B cell (primary cell): ENCODE results near the gene OR4C13. TPM values are rescaled to one million over a fixed set of nuclear protein-coding genes. Genes with fewer than 3 reads are reported as not detected.
"Not testable (repeated sequence)": the region's sequence is repeated elsewhere in the genome, so short reads cannot be mapped to it uniquely, and the experiment has no call there.

Source experiments
- ATAC-seq: fragments of 200-7000 bp; cut with Tn5 transposase; one replicate; pipeline ENCODE4 v1.10.0; 2021; ENCODE audit warnings: low read depth, mild to moderate bottlenecking, moderate number of reproducible peaks, moderate library complexity
- CTCF ChIA-PET: fragments of 350-600 bp; sonication (Branson Sonifier 250); formaldehyde crosslinking; loops from one replicate; lab custom pipeline; 2021; ENCODE audit warnings: antibody characterized with exemption, inconsistent platforms; lab: Charles Lee
- POLR2A ChIA-PET: fragments of 350-600 bp; sonication (Branson Sonifier 250); formaldehyde crosslinking; loops from one replicate; lab custom pipeline; 2021; ENCODE audit warnings: antibody characterized with exemption; lab: Charles Lee
- DNase-seq: peaks from one replicate; pipeline ENCODE4 v3.0.0; 2013
- H2AFZ ChIP-seq: 2 replicates; pipeline ENCODE4 v1.6.1; 2012; ENCODE audit warnings: mild to moderate bottlenecking, low read depth, low read length; ENCODE audit not compliant: insufficient read depth, poor library complexity, severe bottlenecking
- H3K27ac ChIP-seq, 2 donors: 1 replicate in 1 of 2; 2 replicates in 1 of 2; pipeline ENCODE4 v1.5.1; 2012 to 2013; ENCODE audit warnings: low read length in 2 of 2, mild to moderate bottlenecking in 2 of 2, moderate library complexity in 1 of 2
- H3K27me3 ChIP-seq, 4 experiments: fragments of 200-600 bp in 1 of 4; sonication (generic) in 1 of 4; replicated peaks in 1 of 4; 1 replicate in 2 of 4; 2 replicates in 2 of 4; pipeline versions ENCODE4 v1.6.1 to v1.7.0; 2013 to 2016; ENCODE audit warnings: low read length in 3 of 4, mild to moderate bottlenecking in 2 of 4, mixed read lengths in 1 of 4, moderate library complexity in 1 of 4; ENCODE audit not compliant: insufficient read depth in 4 of 4, control insufficient read depth in 3 of 4; ENCODE audit errors: control extremely low read depth in 1 of 4
- H3K36me3 ChIP-seq, 2 experiments: replicated peaks in 1 of 2; 1 replicate in 1 of 2; 2 replicates in 1 of 2; pipeline versions ENCODE4 v1.6.1 to v1.7.1; 2013; ENCODE audit warnings: low read length in 1 of 2; ENCODE audit not compliant: insufficient read depth in 2 of 2, control insufficient read depth in 1 of 2; ENCODE audit errors: control extremely low read depth in 1 of 2, extremely low read depth in 1 of 2
- H3K4me1 ChIP-seq, 2 donors: fragments of 200-600 bp in 1 of 2; sonication (generic) in 1 of 2; 1 replicate in 1 of 2; 2 replicates in 1 of 2; pipeline versions ENCODE4 v1.5.1 to v1.6.1; 2013 to 2017; ENCODE audit warnings: low read length in 2 of 2; ENCODE audit not compliant: control insufficient read depth in 2 of 2, insufficient read depth in 2 of 2
- H3K4me2 ChIP-seq: replicated peaks from 2 replicates; pipeline ENCODE3; 2012; ENCODE audit warnings: mild to moderate bottlenecking, low read depth, low read length; ENCODE audit not compliant: poor library complexity, severe bottlenecking
- H3K4me3 ChIP-seq, 5 experiments: fragments of 200-600 bp in 1 of 5; sonication (generic) in 1 of 5; 1 replicate in 3 of 5; 2 replicates in 2 of 5; pipeline versions ENCODE4 v1.5.1 to v1.7.0; 2011 to 2016; ENCODE audit warnings: low read length in 4 of 5, mild to moderate bottlenecking in 4 of 5, low read depth in 2 of 5, control low read depth in 1 of 5, moderate library complexity in 1 of 5; ENCODE audit not compliant: insufficient read depth in 1 of 5; ENCODE audit errors: control extremely low read depth in 1 of 5, extremely low read depth in 1 of 5
- H3K79me2 ChIP-seq: fragments of 200-600 bp; sonication (generic); one replicate; pipeline ENCODE4 v1.6.0; 2016; ENCODE audit warnings: low read length; ENCODE audit not compliant: control insufficient read depth, insufficient read depth
- H3K9ac ChIP-seq: fragments of 200-600 bp; sonication (generic); 2 replicates; pipeline ENCODE4 v1.6.1; 2017; ENCODE audit warnings: mild to moderate bottlenecking, low read length, moderate library complexity
- H3K9me3 ChIP-seq, 3 donors: one replicate each; pipeline versions ENCODE4 v1.6.1 to v1.7.1; 2013; ENCODE audit warnings: low read length in 2 of 3; ENCODE audit not compliant: control insufficient read depth in 2 of 3, insufficient read depth in 1 of 3; ENCODE audit errors: control extremely low read depth in 1 of 3
- H4K20me1 ChIP-seq: 2 replicates; pipeline ENCODE4 v1.6.0; 2012; ENCODE audit warnings: mild to moderate bottlenecking, low read length; ENCODE audit not compliant: insufficient read depth, control insufficient read depth, poor library complexity, severe bottlenecking
- H3K27ac Mint-ChIP-seq: one replicate; pipeline ENCODE4 v1.8.0; 2021; ENCODE audit warnings: mixed read lengths
- H3K27me3 Mint-ChIP-seq: one replicate; pipeline ENCODE4 v1.8.0; 2021; ENCODE audit warnings: mixed read lengths
- H3K4me1 Mint-ChIP-seq: one replicate; pipeline ENCODE4 v1.8.0; 2021; ENCODE audit warnings: mixed read lengths
- H3K4me3 Mint-ChIP-seq: one replicate; pipeline ENCODE4 v1.8.0; 2021; ENCODE audit warnings: mixed read lengths
- H3K9me3 Mint-ChIP-seq: one replicate; pipeline ENCODE4 v1.8.0; 2022; ENCODE audit warnings: mixed read lengths; ENCODE audit not compliant: insufficient read depth
- CTCF ChIP-seq: fragments of 200-600 bp; IDR thresholded peaks from one replicate; pipeline ENCODE4 v1.8.0; 2022; ENCODE audit warnings: antibody characterized with exemption, mild to moderate bottlenecking
- EZH2 ChIP-seq: IDR thresholded peaks from 2 replicates; pipeline ENCODE4 v1.6.1; 2012; ENCODE audit warnings: borderline replicate concordance, low read depth, mild to moderate bottlenecking, moderate library complexity, low read length; ENCODE audit not compliant: insufficient read depth, poor library complexity, severe bottlenecking
- WGBS: methylation state at CpG from one replicate; pipeline ENCODE4 v1.1.5; 2013; ENCODE audit warnings: missing lambda C conversion rate; ENCODE audit not compliant: insufficient coverage; 5-methylcytosine and 5-hydroxymethylcytosine counted together
- intact Hi-C: fragments of 100-400 bp; cut with micrococcal nuclease; formaldehyde crosslinking; loops from one replicate; pipeline ENCODE4 v1.10.0; 2022
- polyA minus RNA-seq: library from RNA; depleted of rRNA, polyadenylated mRNA; stranded (reverse); fragments of >200 nt; gene quantifications from 2 replicates; pipeline ENCODE4 v1.2.3, GENCODE V29; 2012
- polyA plus RNA-seq: library from polyadenylated mRNA; depleted of rRNA; stranded (reverse); fragments of >200 nt; gene quantifications from 2 replicates; pipeline ENCODE4 v1.2.3, GENCODE V29; 2012
- total RNA-seq, 2 donors: library from RNA; stranded (reverse); fragments of 120-200 nt in 1 of 2; gene quantifications; 1 replicate in 1 of 2; 2 replicates in 1 of 2; pipeline versions ENCODE4 v1.2.3 to v1.2.4, GENCODE V29; 2013 to 2022

Gene OR4C13
- total RNA-seq (not detected in 2 replicates), polyA plus RNA-seq (not detected in 2 replicates), polyA minus RNA-seq (not detected in 2 replicates)
- not detected for total RNA-seq (2013)

DNA sequence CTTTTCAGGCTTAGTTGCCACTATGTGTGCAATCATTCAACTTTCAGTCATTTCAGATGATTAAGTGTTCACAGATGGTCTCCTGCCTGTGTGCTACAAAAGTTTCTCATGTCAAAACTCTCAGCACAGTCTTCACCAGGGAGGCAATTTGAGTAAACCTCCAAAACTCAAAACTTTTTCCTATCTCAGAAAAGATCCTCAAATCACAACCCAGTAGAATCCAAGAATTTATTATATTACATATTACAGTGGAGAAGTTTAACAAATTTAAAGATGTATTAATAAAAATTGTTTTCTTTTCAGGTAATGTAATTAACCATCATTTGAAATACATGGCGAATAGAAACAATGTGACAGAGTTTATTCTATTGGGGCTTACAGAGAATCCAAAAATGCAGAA, at the start of gene OR4C13:
Gene OR4C13 (plus strand): TSS at position 301 of the 400 bp plus-strand sequence. CDS start 32 bp downstream, at position 333.
- H3K4me2 ChIP-seq = no peak within 1 kb of the TSS
- no peaks in the 10 kb centered on the region for H4K20me1 ChIP-seq
- Mint-ChIP-seq H3K27me3 (no peaks in the 10 kb centered on the region), H3K4me3 (no peak within 1 kb of the TSS), H3K9me3 (peaks cover 2% of the 10 kb centered on the region), H3K27ac (no peak within 1 kb of the TSS), H3K4me1 (no peaks in the 10 kb centered on the region)
- H3K79me2 ChIP-seq = no peaks in the 10 kb centered on the region
- no peaks in the 10 kb centered on the region for H3K27me3 ChIP-seq
- ChIA-PET POLR2A (no interaction called here), CTCF (no interaction called here)
- intact Hi-C loops = no loop called here
- H3K36me3 ChIP-seq = no peaks in the 10 kb centered on the region
- WGBS = no CpG with 5 or more reads among the region's 1 CpG
- H3K27ac ChIP-seq = no peak within 1 kb of the TSS
- no peak for DNase-seq
- no peak within 1 kb of the TSS for H3K9ac ChIP-seq
- H3K9me3 ChIP-seq = no peaks in the 10 kb centered on the region
- ATAC-seq = no peak
- TF ChIP-seq CTCF (no peak), EZH2 (no peak)
- H3K4me1 ChIP-seq = no peaks in the 10 kb centered on the region
- no peak within 1 kb of the TSS for H3K4me3 ChIP-seq
- H2AFZ ChIP-seq = no peak within 1 kb of the TSS

DNA sequence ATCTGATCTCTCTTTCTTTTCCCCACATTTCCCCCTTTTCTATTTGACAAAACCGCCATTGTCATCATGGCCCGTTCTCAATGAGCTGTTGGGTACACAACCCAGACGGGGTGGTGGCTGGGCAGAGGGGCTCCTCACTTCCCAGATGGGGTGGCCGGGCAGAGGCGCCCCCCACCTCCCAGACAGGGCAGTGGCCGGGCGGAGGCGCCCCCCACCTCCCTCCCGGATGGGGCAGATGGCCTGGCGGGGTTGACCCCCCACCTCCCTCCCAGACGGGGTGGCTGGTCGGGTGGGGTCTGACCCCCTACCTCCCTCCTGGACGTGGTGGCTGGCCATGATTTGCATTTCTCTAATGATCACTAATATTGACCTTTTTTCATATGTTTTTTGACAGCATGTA, 40.7 kb upstream of the OR4C13 start:
- H3K4me1 ChIP-seq, H3K27me3 Mint-ChIP-seq, ATAC-seq, H2AFZ ChIP-seq, H3K4me3 ChIP-seq, intact Hi-C loops, CTCF ChIA-PET, H3K4me3 Mint-ChIP-seq, POLR2A ChIA-PET, H3K79me2 ChIP-seq, H3K9ac ChIP-seq, DNase-seq, H4K20me1 ChIP-seq, H3K9me3 ChIP-seq, H3K36me3 ChIP-seq, H3K27ac Mint-ChIP-seq, H3K9me3 Mint-ChIP-seq, H3K27me3 ChIP-seq, H3K27ac ChIP-seq, H3K4me1 Mint-ChIP-seq, H3K4me2 ChIP-seq: not testable (repeated sequence)
- WGBS = 94% methylated on average over 6 of the region's 13 CpGs

DNA sequence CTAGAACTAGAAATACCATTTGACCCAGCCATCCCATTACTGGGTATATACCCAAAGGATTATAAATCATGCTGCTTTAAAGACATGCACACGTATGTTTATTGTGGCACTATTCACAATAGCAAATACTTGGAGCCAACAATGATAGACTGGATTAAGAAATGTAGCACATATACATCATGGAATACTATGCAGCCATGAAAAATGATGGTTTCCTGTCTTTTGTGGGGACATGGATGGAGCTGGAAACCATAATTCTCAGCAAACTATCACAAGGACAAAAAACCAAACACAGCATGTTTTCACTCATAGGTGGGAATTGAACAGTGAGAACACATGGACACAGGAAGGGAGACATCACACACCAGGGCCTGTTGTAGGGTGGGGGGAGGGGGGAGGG, 3.5 kb upstream of the OR4C13 start:
- H3K4me2 ChIP-seq, DNase-seq, H3K79me2 ChIP-seq, H3K9me3 Mint-ChIP-seq, H2AFZ ChIP-seq, H3K4me3 Mint-ChIP-seq, H3K4me1 Mint-ChIP-seq, H3K27me3 ChIP-seq, H4K20me1 ChIP-seq, H3K9me3 ChIP-seq, POLR2A ChIA-PET, H3K4me1 ChIP-seq, H3K27ac Mint-ChIP-seq, H3K9ac ChIP-seq, H3K4me3 ChIP-seq, ATAC-seq, H3K27ac ChIP-seq, intact Hi-C loops, H3K27me3 Mint-ChIP-seq, CTCF ChIA-PET, H3K36me3 ChIP-seq: not testable (repeated sequence)
- WGBS = no CpG with 5 or more reads among the region's 1 CpG
